ENCODE results near the gene VSTM4. TPM values are rescaled to one million over a fixed set of nuclear protein-coding genes. Genes with fewer than 3 reads are reported as not detected.

Gene VSTM4
- total RNA-seq, 1 donor from 2014 or later: 0.70 TPM

GRCh38 chr10:49062229-49062628 is 53.1 kb downstream of the VSTM4 start:
- no peak for DNase-seq (ENCODE audit: extremely low spot score, unreplicated experiment)
- no peaks in the 10 kb centered on the region for H3K27me3 Mint-ChIP-seq (ENCODE audit: unreplicated experiment)
- no peak overlapping the region for H3K4me3 Mint-ChIP-seq (ENCODE audit: unreplicated experiment)
- H3K27ac Mint-ChIP-seq (ENCODE audit: unreplicated experiment): no peak overlapping the region
- H3K4me1 Mint-ChIP-seq (ENCODE audit: unreplicated experiment): no peaks in the 10 kb centered on the region
- peaks cover 1% of the 10 kb centered on the region for H3K36me3 Mint-ChIP-seq (ENCODE audit: unreplicated experiment)
- TF ChIP-seq CTCF (IDR thresholded peaks at IDR 0.05): no peak
- peaks cover 18% of the 10 kb centered on the region for H3K9me3 Mint-ChIP-seq (ENCODE audit: unreplicated experiment)

GRCh38 chr10:49061667-49062066 is 53.7 kb downstream of the VSTM4 start:
- no peak for DNase-seq (ENCODE audit: extremely low spot score, unreplicated experiment)
- no peak overlapping the region for H3K4me3 Mint-ChIP-seq (ENCODE audit: unreplicated experiment)
- H3K9me3 Mint-ChIP-seq (ENCODE audit: unreplicated experiment): peaks cover 18% of the 10 kb centered on the region
- no peak for TF ChIP-seq CTCF (IDR thresholded peaks at IDR 0.05)
- H3K27ac Mint-ChIP-seq (ENCODE audit: unreplicated experiment): no peak overlapping the region
- peaks cover 1% of the 10 kb centered on the region for H3K36me3 Mint-ChIP-seq (ENCODE audit: unreplicated experiment)
- no peaks in the 10 kb centered on the region for H3K4me1 Mint-ChIP-seq (ENCODE audit: unreplicated experiment)
- H3K27me3 Mint-ChIP-seq (ENCODE audit: unreplicated experiment): no peaks in the 10 kb centered on the region

- Mint-ChIP-seq H3K27me3 (ENCODE audit: unreplicated experiment) (no peaks in the 10 kb centered on the region), H3K27ac (ENCODE audit: unreplicated experiment) (no peak overlapping the region), H3K9me3 (ENCODE audit: unreplicated experiment) (peaks cover 18% of the 10 kb centered on the region), H3K36me3 (ENCODE audit: unreplicated experiment) (peaks cover 1% of the 10 kb centered on the region), H3K4me3 (ENCODE audit: unreplicated experiment) (no peak overlapping the region), H3K4me1 (ENCODE audit: unreplicated experiment) (no peaks in the 10 kb centered on the region)
- no peak for TF ChIP-seq CTCF (IDR thresholded peaks at IDR 0.05)
- peak; percentile 65 for DNase-seq (ENCODE audit: extremely low spot score, unreplicated experiment)
Measured at GRCh38 chr10:49058463-49059255, 56.7 kb downstream of the VSTM4 start.

- DNase-seq (ENCODE audit: extremely low spot score, unreplicated experiment): peak; percentile 76
- Mint-ChIP-seq H3K9me3 (ENCODE audit: unreplicated experiment) (peaks cover 13% of the 10 kb centered on the region), H3K4me1 (ENCODE audit: unreplicated experiment) (no peaks in the 10 kb centered on the region), H3K4me3 (ENCODE audit: unreplicated experiment) (no peak overlapping the region), H3K36me3 (ENCODE audit: unreplicated experiment) (no peaks in the 10 kb centered on the region), H3K27ac (ENCODE audit: unreplicated experiment) (no peak overlapping the region), H3K27me3 (ENCODE audit: unreplicated experiment) (no peaks in the 10 kb centered on the region)
- TF ChIP-seq CTCF (IDR thresholded peaks at IDR 0.05): no peak
Measured at GRCh38 chr10:49057231-49057880, 58.0 kb downstream of the VSTM4 start.

GRCh38 chr10:49056356-49056755 is 59.0 kb downstream of the VSTM4 start:
- no peak for TF ChIP-seq CTCF (IDR thresholded peaks at IDR 0.05)
- Mint-ChIP-seq H3K4me3 (ENCODE audit: unreplicated experiment) (no peak overlapping the region), H3K4me1 (ENCODE audit: unreplicated experiment) (no peaks in the 10 kb centered on the region), H3K27ac (ENCODE audit: unreplicated experiment) (no peak overlapping the region), H3K27me3 (ENCODE audit: unreplicated experiment) (no peaks in the 10 kb centered on the region), H3K36me3 (ENCODE audit: unreplicated experiment) (no peaks in the 10 kb centered on the region), H3K9me3 (ENCODE audit: unreplicated experiment) (peaks cover 7% of the 10 kb centered on the region)
- DNase-seq (ENCODE audit: extremely low spot score, unreplicated experiment): peak; percentile 75

Measured in osteocyte (in vitro differentiated cells).